ENCODE measurements around the gene STMN3.

DNA sequence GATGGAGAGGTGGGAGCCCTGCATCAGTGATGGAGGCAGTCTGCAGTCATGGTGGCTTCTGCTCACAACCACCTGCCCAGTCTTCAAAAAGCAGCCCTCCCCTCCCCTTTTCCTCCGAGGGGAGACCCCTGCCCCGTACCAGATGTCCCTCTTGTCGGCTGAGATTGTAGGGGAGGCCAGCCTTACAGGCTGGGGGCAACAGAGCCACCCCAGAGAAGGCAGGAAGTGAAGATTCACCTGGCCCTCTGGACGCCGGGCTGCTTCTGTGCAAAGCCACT is 47.8 kb upstream of the STMN3 start:
- TF ChIP-seq POLR2A (IDR thresholded peaks at IDR 0.05) (no peak), CTCF (IDR thresholded peaks at IDR 0.05) (no peak), POLR2AphosphoS5 (IDR thresholded peaks at IDR 0.05) (no peak), EP300 (IDR thresholded peaks at IDR 0.05) (no peak)
